NCI-H2171 treated with DMSO at 0.1 percent for 48 hours (cell line): ENCODE measurements around the gene MRPS10.
"Not testable (repeated sequence)": the region's sequence is repeated elsewhere in the genome, so short reads cannot be mapped to it uniquely, and the experiment has no call there.

Experiments
- DNase-seq: peaks from one replicate; lab custom pipeline; 2025; lab: John Stamatoyannopoulos, UW

MRPS10 gene

DNA sequence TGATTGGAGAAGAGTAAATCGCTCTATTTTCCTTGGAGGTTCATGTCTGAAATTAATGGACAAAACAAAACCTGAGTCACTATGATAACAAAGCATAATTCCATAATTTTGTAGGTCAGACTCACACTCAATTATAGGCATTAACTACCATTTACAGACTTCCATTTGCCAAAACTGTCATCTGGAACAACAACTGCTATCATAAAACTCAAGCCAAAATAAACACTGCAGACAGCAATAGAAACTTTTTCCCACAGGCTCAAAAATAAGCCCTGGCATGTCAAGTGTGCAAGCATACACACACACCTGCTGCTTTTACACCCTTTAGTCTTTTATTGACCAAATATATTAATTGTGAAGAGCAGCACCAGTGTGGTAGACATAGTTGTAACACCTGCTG is 7.1 kb downstream of the MRPS10 start:
- DNase-seq = peak; percentile 87

- DNase-seq = not testable (repeated sequence)
Measured at GRCh38 chr6:42207559-42207958, 10.1 kb downstream of the MRPS10 start.

GRCh38 chr6:42204768-42205282 is 12.8 kb downstream of the MRPS10 start:
- DNase-seq = no peak

DNA sequence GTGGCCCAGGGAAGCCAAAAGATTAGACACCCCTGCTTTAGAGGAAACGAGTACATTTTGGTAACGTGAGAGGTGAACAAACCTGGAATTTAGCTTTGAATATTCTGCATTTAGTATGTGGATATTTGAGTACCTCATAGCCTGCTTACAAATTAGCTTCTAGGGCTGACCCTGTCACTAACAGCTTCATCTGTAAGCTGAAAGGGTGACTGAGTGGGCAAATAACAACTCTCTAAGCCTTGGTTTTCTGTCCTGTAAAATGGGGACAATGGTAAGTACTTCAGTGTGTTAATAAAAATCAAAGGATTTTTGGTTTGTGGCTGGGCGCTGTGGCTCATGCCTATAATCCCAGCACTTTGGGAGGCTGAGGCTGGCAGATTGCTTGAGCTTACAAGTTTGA is 14.5 kb downstream of the MRPS10 start:
- DNase-seq = no peak

- not testable (repeated sequence) for DNase-seq
Measured at GRCh38 chr6:42202131-42202915, 15.3 kb downstream of the MRPS10 start.

DNA sequence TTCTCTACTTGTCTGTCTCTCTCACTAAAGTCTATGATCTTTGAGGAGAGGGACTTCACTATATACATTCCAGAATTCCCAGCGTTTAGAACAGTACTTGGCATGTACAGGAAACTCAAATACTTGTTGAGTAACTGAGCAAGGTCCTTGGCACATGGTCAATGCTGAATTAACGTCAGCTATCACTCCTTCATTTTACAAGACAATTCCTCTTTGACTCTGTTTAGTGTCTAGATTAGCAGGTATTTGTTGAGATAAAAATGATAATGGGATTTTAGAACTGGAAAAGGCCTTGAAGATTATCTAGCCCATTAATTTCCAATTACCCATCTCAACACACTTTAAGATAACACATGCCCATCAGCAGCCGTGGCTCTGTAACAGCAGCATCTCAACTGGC is 16.3 kb downstream of the MRPS10 start:
- DNase-seq = no peak

GRCh38 chr6:42200035-42200434 is 17.6 kb downstream of the MRPS10 start:
- no peak for DNase-seq

DNA sequence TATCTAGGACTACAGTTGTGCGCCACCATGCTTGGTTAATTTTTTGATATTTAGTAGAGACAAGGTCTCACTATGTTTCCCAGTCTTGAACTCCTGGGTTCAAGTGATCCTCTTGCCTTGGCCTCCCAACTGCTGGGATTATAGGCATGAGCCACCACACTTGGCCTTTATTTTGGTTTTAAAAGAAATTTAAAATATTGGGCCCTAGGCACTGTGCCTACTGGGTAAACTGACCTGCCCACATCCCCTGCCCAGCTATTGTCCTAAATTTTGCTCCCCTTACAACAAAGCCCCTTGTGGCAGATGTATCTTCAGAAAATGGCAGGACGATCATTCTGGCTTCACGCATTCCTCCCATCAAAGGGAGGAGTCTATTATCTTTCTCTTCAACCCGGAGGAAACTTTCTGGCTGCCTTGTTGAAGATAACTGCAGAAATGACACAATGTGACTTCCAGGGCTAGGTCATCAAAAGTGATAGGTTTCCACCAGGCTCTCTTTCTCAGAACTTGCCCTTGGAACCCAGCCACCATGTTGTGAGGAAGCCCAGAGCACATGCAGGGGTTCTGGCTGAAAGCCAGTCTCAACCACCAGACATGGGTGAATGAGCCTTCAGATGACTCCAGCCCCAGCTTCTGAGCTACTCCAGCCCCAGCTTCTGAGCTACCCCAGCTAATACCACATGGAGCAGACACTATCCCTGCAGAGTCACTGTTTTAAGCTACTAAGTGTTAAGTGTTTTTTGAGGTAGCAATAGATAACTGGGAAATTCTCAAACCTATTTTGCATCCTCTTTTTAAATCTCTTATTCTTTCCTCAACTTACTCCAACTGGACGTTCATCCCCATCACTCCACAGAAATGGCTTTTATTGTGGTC is 18.3 kb downstream of the MRPS10 start:
- DNase-seq = peak; percentile 3

- DNase-seq = peak; percentile 91
Measured at GRCh38 chr6:42197555-42198362, 19.9 kb downstream of the MRPS10 start.

DNA sequence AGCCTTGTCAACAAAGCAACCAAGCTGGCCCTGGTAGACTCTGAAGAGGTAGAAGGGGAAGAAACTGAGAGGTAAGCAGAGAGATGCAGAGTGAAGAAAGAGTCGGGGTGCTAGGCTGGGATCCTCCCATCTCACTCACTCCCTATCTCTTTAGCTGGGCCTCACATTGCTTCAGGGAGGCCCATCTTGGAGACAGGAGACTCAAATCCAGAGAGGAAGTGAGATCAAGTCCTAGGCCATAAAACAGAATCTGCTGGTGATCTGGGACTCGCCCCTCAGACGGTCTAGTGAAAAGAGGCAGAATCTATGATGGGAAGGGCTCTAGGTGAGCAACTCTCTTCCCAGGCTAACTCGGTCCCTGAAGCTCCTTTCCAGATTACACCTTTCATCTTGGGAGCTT is 22.2 kb downstream of the MRPS10 start:
- no peak for DNase-seq

DNA sequence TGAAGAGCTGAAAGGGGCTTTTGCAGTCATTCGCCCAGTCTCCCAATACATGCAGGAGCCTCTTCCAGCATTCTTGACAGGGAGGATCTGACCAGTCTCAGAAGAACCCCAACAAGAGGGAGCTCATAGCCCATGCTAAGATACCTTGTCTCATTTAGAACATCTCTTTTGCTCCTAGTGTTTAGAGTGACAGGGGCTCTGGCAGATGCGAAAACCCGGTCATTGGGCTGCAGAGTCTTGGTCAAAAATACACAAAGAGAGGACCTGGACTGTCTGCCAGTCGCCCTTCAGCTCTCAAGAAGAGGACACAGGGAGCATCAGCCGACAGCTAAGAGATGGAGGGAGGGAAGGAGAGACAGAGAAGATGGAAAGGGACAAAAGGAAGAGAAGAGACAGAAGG is 23.6 kb downstream of the MRPS10 start:
- no peak for DNase-seq

- DNase-seq = no peak
Measured at GRCh38 chr6:42193491-42193894, 24.2 kb downstream of the MRPS10 start.

DNA sequence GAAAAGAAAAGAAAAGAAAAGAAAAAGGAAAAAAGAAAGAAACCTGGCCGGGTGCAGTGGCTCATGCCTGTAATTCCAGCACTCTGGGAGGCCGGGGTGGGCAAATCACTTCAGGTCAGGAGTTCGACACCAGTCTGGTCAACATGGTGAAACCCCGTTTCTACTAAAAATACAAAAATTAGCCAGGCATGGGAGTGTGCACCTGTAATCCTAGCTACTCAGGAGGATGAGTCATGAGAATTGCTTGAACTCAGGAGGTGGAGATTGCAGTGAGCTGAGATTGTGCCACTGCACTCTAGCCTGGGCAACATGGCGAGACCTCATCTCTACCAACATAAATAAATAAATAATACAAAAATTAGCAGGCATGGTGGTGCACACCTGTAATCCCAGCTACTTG is 25.3 kb downstream of the MRPS10 start:
- not testable (repeated sequence) for DNase-seq

DNA sequence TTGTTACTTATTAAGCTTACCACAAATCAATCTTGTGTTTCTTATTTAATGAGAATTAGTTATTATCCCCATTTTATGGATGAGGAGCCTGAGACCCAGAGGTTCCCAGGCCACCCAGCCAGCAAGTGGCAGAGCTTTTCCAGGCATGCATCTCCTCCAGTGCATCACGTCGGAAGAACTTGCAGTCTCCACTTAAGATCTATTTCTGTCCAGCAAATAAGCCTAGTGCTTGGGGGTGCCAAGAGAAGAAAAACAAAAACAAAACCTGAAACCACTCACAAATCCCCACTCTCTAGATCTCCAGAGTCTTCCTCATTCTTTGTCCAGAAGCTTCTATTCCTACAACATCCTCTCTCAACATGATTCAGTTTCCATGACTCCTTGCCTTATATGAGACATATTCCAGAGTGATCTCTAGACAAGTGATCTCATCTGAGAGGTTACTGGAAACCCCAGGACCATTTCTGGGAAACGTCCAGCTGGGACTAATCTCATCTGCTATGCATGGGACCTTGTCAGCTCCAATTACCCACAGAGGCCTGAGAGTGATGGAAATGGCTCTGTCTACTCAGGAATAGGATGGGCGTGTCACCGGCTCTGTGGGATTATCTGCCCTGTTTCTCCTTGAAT is 27.0 kb downstream of the MRPS10 start:
- DNase-seq = no peak

DNA sequence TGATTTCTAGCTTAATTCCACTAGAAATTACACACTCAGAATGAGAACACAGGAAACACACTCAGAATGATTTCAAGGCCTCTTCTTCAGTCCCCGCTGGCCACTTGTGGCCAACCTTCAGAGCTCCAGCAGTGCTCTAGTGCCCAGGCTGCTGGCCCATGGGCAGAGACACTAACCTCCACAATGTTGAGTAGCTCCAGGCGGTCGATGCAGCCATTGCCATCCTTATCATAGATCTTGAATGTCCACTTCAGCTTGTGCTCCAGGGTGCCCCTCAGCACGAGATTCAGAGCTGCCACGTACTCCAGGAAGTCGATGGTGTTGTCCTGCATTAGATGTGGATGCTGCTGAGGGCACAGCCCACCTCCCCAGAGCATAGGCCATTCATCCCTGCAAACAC is 29.3 kb downstream of the MRPS10 start:
- no peak for DNase-seq

DNA sequence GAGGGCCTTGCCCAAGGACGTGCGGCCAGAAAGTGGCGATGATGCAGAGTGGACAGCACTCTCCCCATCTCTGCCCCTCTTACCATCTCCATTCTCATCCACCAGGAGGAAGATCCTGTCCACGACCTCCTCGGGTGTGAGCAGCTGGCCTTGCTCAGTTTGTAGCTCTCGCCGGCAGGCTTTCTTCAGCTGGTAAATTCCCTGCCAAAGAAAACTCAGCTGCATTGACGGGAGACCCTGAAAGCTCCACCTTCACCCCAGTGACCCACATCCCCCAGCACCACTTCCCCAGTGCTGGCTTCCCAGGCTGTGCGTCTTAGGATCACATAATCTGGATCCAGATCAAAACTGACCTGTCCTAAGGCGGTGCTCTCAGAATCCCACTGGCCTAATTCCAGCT is 32.1 kb downstream of the MRPS10 start:
- no peak for DNase-seq

- DNase-seq = no peak
Measured at GRCh38 chr6:42184475-42184874, 33.2 kb downstream of the MRPS10 start.

DNA sequence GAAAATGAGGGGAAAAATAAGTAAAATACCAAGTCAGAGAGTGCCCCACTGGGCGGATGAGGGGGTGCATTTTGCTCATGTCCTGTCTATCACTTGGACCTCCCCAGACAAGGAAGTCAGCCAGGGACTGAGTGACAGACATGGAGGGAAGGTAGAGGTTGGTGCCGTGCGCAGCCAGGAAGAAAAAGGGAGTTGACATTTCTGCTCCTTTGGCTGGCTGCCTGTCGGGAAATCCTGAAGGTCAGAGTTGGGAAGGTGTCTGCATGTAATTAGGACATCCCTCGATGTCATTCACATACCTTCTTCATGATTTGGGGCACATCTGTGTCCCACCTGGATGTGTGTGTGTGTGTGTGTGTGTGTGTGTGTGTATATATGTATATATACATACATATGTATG is 35.6 kb downstream of the MRPS10 start:
- DNase-seq = no peak

DNA sequence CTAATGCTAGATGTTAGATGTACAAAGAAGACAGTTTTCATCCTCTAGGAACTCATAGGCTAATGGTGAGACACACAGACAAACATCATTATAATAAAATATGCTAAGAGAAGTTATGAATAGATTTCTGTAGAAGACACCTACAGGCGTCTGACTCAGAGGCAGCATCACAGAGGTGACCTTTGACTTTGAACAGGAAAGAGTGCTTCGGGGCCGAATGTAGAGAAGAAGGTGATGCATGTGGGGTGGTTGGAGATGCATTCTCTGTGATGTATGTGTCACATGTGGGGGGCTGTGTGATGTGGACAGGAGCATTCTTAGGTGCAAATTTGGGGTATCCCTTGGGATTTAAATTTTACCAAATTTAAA is 37.7 kb downstream of the MRPS10 start:
- no peak for DNase-seq

GRCh38 chr6:42179261-42179944 is 38.3 kb downstream of the MRPS10 start:
- no peak for DNase-seq
